Gastroesophageal sphincter (tissue), 4 donors: ENCODE results near the gene RBM25. TPM values are rescaled to one million over a fixed set of nuclear protein-coding genes. Genes with fewer than 3 reads are reported as not detected.
"Not testable (repeated sequence)": the region's sequence is repeated elsewhere in the genome, so short reads cannot be mapped to it uniquely, and the experiment has no call there.

ENCODE experiments used
- ATAC-seq: fragments of 150-250 bp; one replicate; pipeline ENCODE4 v1.9.1; 2016; ENCODE audit warnings: mild to moderate bottlenecking, moderate library complexity
- H3K27ac ChIP-seq, 4 donors: fragments of 200-600 bp; sonication (generic) in 3 of 4; 1 replicate in 3 of 4; 2 replicates in 1 of 4; pipeline ENCODE4 v1.5.1; 2016 to 2019
- H3K27me3 ChIP-seq: fragments of 200-600 bp; sonication (generic); one replicate; pipeline ENCODE4 v1.5.1; 2019
- H3K36me3 ChIP-seq, 2 donors: fragments of 200-600 bp; sonication (generic); one replicate each; pipeline ENCODE4 v1.5.1; 2019; ENCODE audit warnings: control low read depth in 1 of 2
- H3K4me1 ChIP-seq, 3 donors: fragments of 200-600 bp; sonication (generic); 1 replicate in 2 of 3; 2 replicates in 1 of 3; pipeline ENCODE4 v1.5.1; 2016 to 2019; ENCODE audit warnings: control low read depth in 2 of 3
- H3K4me3 ChIP-seq, 2 donors: fragments of 200-600 bp; sonication (generic); one replicate each; pipeline ENCODE4 v1.5.1; 2019; ENCODE audit warnings: mild to moderate bottlenecking in 1 of 2, moderate library complexity in 1 of 2
- H3K9me3 ChIP-seq, 3 donors: fragments of 200-600 bp; sonication (generic); one replicate each; pipeline ENCODE4 v1.5.1; 2017 to 2019; ENCODE audit warnings: control low read depth in 2 of 3
- EP300 ChIP-seq: sonication (generic); formaldehyde crosslinking; IDR thresholded peaks from one replicate; pipeline ENCODE4 v1.6.1; 2017; ENCODE audit warnings: antibody characterized with exemption, mild to moderate bottlenecking
- POLR2A ChIP-seq, 2 donors: fragments of 450-650 bp; IDR thresholded peaks; one replicate each; pipeline ENCODE4 v1.6.1; 2017; ENCODE audit warnings: antibody characterized with exemption in 2 of 2, mild to moderate bottlenecking in 2 of 2, moderate library complexity in 1 of 2
- POLR2AphosphoS5 ChIP-seq: sonication (generic); formaldehyde crosslinking; IDR thresholded peaks from one replicate; pipeline ENCODE4 v1.6.1; 2017; ENCODE audit warnings: antibody characterized with exemption
- WGBS, 2 donors: methylation state at CpG; one replicate each; pipeline ENCODE4 v1.1.5; 2018; ENCODE audit warnings: low coverage in 1 of 2; 5-methylcytosine and 5-hydroxymethylcytosine counted together
- total RNA-seq, 4 donors: library from RNA; depleted of rRNA; stranded (reverse); fragments of >200 nt; gene quantifications; one replicate each; pipeline ENCODE4 v1.1.0, GENCODE V29; 2016
- TF ChIP-seq, protein P1 (sequence below), 4 experiments: fragments of 200-600 bp in 2 of 4; fragments of 450-650 bp in 2 of 4; sonication (generic) in 1 of 4; IDR thresholded peaks; one replicate each; pipeline ENCODE4 v1.5.1; 2017 to 2019; ENCODE audit warnings: antibody characterized with exemption in 4 of 4, mild to moderate bottlenecking in 2 of 4, moderate library complexity in 2 of 4

Gene RBM25
- total RNA-seq, 4 donors from 2014 or later = 18.2 to 83.9 (median 41.9) TPM

DNA sequence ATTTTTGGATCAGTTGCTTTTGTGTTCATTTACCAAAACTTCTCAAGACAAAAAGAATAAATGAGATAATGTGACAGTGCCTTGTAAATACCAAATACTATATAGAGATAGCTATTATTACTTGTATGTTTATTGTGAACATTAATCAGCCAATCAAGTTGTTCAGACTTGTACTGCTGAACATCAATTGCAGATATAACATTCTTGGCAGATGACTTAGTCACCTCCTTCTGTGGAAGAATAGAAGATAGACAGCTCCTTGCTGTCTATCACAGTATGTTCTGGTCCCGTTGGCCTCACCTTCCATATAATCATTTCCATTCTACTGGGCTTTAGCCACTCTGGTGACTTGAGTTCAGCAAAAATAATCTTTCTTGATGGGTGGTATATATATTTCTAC, 108.1 kb downstream of the RBM25 start:
- peaks cover 0 to 89% of the 10 kb centered on the region in 2 donors for H3K36me3 ChIP-seq

DNA sequence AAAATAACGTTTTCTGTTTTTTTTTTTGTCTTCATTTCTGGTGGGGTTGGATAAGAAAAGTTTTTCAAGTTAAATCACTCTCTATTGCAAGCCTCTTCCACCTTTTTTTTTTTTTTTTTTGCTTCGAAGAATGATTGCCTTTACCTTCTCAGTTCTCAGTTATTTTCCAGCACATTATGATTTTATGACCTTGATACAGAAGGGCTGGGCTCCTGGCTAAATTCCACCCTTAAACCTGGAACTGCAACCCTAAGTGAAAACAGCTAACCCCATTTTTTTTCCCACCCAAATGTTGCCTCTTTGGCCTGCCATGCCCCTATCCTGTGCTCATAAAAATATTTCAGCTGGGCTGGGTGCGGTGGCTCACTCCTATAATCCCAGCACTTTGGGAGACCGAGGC, 109.4 kb downstream of the RBM25 start:
- 64 to 70% methylated on average over 1 to 2 of the region's 4 CpGs for WGBS, 2 donors
- ATAC-seq = no peak

More for the DNA sequence above, 108.1 kb downstream of the RBM25 start:
- Histone ChIP-seq H3K27me3 (no peaks in the 10 kb centered on the region), H3K9me3 (no peaks in the 10 kb centered on the region), H3K4me3 (no peak overlapping the region), H3K27ac (no peak overlapping the region), H3K4me1 (no peaks in the 10 kb centered on the region)
- ATAC-seq = no peak
- 88 to 92% methylated on average over 1 of the region's 1 CpG for WGBS, 2 donors
- TF ChIP-seq EP300 (no peak), POLR2AphosphoS5 (no peak), POLR2A (IDR thresholded peaks at IDR 0.05) (no peak)
- TF ChIP-seq, protein P1, sequence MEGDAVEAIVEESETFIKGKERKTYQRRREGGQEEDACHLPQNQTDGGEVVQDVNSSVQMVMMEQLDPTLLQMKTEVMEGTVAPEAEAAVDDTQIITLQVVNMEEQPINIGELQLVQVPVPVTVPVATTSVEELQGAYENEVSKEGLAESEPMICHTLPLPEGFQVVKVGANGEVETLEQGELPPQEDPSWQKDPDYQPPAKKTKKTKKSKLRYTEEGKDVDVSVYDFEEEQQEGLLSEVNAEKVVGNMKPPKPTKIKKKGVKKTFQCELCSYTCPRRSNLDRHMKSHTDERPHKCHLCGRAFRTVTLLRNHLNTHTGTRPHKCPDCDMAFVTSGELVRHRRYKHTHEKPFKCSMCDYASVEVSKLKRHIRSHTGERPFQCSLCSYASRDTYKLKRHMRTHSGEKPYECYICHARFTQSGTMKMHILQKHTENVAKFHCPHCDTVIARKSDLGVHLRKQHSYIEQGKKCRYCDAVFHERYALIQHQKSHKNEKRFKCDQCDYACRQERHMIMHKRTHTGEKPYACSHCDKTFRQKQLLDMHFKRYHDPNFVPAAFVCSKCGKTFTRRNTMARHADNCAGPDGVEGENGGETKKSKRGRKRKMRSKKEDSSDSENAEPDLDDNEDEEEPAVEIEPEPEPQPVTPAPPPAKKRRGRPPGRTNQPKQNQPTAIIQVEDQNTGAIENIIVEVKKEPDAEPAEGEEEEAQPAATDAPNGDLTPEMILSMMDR (IDR thresholded peaks at IDR 0.05) = no peak

DNA sequence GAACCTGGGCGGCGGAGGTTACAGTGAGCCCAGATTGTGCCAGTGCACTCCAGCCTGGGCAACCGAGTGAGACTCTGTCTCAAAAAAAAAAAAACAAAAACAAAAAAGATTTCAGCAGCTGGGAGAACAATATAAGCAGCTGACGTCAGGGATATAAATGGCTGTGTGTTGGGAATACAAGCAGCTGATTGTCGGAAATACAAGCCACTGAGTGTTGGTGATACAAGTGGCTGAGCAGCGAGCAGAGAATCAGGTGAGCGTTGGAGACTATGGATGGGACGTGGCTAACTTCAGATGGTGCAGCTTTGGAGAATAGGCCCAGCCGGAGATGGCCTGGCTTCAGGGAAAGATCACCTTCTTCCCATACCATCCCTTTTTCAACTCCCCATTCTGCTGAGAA, 109.9 kb downstream of the RBM25 start:
- Histone ChIP-seq H3K27ac (no peak overlapping the region), H3K36me3 (peaks cover 0 to 89% of the 10 kb centered on the region in 2 donors), H3K4me1 (no peaks in the 10 kb centered on the region), H3K4me3 (no peak overlapping the region), H3K27me3 (no peaks in the 10 kb centered on the region), H3K9me3 (no peaks in the 10 kb centered on the region)
- ATAC-seq = no peak
- TF ChIP-seq, protein P1 (IDR thresholded peaks at IDR 0.05) = no peak
- no peak for TF ChIP-seq POLR2A (IDR thresholded peaks at IDR 0.05)
- no peak for TF ChIP-seq POLR2AphosphoS5
- TF ChIP-seq EP300 = no peak
- 45 to 85% methylated on average over 3 to 9 of the region's 9 CpGs for WGBS, 2 donors

More for the DNA sequence above, 109.4 kb downstream of the RBM25 start:
- TF ChIP-seq POLR2A (IDR thresholded peaks at IDR 0.05) = no peak
- TF ChIP-seq, protein P1 (IDR thresholded peaks at IDR 0.05) = no peak
- no peak for TF ChIP-seq EP300
- TF ChIP-seq POLR2AphosphoS5 = no peak
- H3K36me3 ChIP-seq = peaks cover 0 to 89% of the 10 kb centered on the region in 2 donors
- H3K9me3 ChIP-seq = no peaks in the 10 kb centered on the region
- no peak overlapping the region for H3K27ac ChIP-seq
- H3K4me1 ChIP-seq = no peaks in the 10 kb centered on the region
- no peak overlapping the region for H3K4me3 ChIP-seq
- no peaks in the 10 kb centered on the region for H3K27me3 ChIP-seq

DNA sequence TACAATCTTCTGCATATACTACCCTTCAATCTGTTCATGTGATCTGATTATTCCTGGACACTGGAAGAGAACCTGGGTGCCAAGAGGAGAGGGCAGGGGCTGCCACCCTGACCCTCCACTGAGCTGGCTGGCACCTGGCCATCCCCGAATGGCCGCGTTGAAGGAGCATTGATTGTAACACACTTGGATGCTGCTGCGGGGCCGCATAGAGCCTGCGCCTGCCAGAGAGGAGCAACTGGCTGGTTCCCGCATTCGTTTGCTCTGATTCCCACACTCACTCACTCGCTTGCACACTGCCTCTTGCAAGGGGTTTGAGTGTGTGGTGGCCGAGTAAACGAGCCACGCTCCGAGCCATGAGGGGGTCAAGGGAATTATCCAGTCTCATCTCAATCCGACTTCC, 110.4 kb downstream of the RBM25 start:
- Histone ChIP-seq H3K27ac (no peak overlapping the region), H3K9me3 (no peaks in the 10 kb centered on the region), H3K4me1 (no peaks in the 10 kb centered on the region), H3K27me3 (no peaks in the 10 kb centered on the region), H3K4me3 (no peak overlapping the region), H3K36me3 (peaks cover 0 to 90% of the 10 kb centered on the region in 2 donors)
- WGBS, 2 donors = 86 to 87% methylated on average over 11 to 14 of the region's 14 CpGs
- no peak for TF ChIP-seq POLR2A (IDR thresholded peaks at IDR 0.05)
- TF ChIP-seq, protein P1 (IDR thresholded peaks at IDR 0.05) = no peak
- TF ChIP-seq POLR2AphosphoS5 = no peak
- TF ChIP-seq EP300 = no peak
- ATAC-seq = no peak

DNA sequence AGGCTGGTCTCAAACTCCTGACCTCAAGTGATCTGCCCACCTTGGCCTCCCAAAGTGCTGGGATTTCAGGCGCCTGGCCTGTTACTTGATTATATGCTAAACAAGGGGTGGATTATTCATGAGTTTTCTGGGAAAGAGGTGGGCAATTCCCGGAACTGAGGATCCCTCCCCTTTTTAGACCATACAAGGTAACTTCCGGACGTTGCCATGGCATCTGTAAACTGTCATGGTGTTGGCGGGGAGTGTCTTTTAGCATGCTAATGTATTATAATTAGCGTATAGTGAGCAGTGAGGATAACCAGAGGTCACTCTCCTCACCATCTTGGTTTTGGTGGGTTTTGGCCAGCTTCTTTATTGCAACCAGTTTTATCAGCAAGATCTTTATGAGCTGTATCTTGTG, 111.5 kb downstream of the RBM25 start:
- not testable (repeated sequence) for H3K4me3 ChIP-seq, H3K4me1 ChIP-seq, H3K9me3 ChIP-seq, H3K27ac ChIP-seq, H3K27me3 ChIP-seq, ATAC-seq
- WGBS, 2 donors = 85 to 92% methylated on average over 2 to 5 of the region's 6 CpGs
- peaks cover 0 to 93% of the 10 kb centered on the region in 2 donors for H3K36me3 ChIP-seq
